Stimulated activated CD4-positive, alpha-beta T cell treated with anti-CD3 and anti-CD28 coated beads, Interleukin-4, amount 100 ng/mL, for 4 hours (primary cell): ENCODE results near the gene JAM2.
A peak's percentile ranks its signal among the peaks of the same experiment; 100 is the strongest.
"Not testable (repeated sequence)": the region's sequence is repeated elsewhere in the genome, so short reads cannot be mapped to it uniquely, and the experiment has no call there.

Experiments used
- DNase-seq, 2 experiments: peaks; one replicate each; pipeline ENCODE4 v3.0.0-alpha.2; 2020

Gene JAM2

GRCh38 chr21:25638660-25639550 is at the start of gene JAM2:
JAM2 (plus strand) TSS chr21:25639258; CDS start chr21:25639822, 564 bp downstream.
- DNase-seq = peak; percentile 39 to 42

- DNase-seq = no peak
Measured at GRCh38 chr21:25589887-25590286, 49.2 kb upstream of the JAM2 start.

- peak; percentile 82 to 83 for DNase-seq
Measured at GRCh38 chr21:25607151-25608043, 31.7 kb upstream of the JAM2 start, which contains the start of gene MRPL39. MRPL39 (minus strand) TSS chr21:25607481; CDS start chr21:25607475, 6 bp downstream.

DNA sequence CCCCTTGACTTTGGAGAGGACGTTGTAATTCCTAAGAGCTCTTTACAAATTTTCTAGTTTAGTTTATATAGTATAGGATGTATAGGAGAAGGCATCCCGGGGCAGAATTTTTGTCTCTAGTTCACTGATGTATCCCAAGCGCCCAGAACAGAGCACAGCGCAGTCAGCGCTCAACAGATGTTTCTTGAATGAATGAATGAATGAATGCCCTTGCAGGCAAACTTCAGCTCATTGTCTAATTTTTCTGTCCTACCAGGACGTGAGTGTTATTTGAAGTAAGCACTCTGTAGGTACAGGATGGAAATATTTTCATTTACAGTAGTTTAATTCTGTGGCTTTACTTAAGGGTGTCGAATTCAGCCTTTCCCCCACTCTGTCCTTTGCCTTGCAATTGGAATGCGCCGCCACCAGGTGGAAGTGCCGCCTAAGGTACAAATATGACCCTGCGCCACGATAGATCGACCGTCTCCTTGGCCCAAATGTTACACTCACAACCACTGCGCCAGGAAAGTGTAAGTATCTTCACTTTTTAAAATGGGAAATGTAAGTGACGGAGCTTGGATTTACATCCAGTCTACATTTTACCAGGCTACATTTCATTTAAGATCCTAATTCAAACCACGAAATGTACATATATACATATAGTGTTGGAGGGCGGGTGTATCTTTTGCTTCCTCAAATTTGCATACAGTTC is 30.9 kb upstream of the JAM2 start:
- DNase-seq = peak; percentile 69

- no peak for DNase-seq
Measured at GRCh38 chr21:25614441-25614840, 24.6 kb upstream of the JAM2 start.

- no peak for DNase-seq
Measured at GRCh38 chr21:25615880-25616279, 23.2 kb upstream of the JAM2 start.

DNA sequence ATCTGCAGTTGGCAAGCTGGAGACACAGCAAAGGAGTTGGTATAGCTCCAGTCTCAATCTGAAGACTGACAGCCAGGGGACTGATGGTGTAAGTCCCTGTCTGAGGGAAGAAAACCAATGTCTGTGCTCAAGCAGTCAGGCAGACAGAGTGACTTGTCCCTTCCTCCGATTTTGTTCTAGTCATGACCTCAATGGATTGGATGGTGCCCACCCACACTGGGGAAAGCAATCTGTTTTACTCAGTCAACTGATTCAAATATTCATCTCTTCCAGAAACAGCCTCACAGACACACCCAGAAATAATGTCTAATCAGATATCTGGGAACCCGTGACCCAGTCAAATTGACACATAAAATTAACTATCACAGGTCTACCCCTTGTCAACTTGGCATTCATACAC is 19.9 kb upstream of the JAM2 start:
- DNase-seq = no peak

DNA sequence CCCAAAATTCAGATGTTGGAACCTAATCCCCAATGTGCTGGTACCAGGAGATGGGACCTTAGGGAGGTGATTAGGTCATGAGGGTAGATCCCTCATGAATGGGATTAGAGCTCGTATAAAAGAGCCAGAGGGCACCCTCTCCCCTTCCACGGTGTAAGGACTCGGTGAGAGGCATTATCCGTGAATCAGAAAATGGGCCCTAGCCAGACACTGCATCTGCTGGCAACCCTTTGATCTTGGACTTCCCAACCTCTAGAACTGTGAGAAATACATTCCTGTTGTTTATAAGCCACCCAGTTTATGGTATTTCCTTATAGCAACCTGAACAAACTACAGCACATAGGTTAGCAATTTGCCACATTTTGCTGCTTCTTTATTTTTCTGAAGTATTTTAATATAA is 14.5 kb upstream of the JAM2 start:
- no peak for DNase-seq

- no peak for DNase-seq
Measured at GRCh38 chr21:25625036-25625435, 14.0 kb upstream of the JAM2 start.

DNA sequence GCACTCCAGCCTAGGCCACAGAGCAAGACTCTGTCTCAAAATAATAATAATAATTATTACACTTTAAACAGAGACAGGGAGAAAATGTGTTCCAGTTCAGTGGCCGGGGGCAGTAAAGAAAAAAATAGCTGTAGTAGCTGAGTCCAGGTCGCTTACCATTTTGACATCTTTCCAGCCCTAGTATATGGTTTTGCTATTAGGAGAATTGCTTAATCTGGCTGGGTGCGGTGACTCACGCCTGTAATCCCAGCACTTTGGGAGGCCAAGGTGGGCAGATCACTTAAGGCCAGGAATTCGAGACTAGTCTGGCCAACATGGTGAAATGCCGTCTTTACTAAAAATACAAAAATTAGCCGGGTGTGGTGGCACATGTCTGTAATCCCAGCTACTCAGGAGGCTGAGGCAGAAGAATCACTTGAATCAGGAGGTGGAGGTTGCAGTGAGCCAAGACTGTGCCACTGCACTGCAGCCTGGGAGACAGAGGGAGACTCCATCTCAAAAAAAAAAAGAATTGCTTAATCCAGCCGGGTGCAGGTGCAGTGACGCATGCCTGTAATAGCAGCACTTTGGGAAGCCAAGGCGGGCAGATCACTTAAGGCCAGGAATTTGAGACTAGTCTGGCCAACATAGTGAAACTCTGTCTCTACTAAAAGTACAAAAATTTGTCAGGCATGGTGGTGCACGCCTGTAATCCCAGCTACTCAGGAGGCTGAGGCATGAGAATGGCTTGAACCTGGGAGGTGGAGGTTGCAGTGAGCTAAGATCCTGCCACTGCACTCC is 13.1 kb upstream of the JAM2 start:
- DNase-seq = not testable (repeated sequence)

DNA sequence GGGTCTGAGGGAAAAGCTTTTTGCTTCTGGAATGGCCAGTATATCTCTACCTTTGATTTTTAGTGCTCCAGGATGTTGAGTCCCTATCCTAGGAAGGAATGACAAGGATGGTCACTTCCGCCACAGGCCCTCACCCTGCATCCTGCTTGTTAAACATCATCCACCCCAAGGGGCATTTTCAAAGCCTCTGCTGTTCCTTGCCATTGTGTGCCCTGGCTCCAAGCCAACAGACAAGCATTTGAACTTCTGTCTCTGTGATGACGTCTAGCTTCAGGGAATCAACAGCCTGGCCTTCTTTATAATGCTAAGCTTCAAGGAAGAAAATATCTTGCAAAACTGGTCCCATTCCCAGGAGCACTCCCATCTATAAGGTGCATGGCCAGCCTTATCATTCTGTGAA is 12.3 kb upstream of the JAM2 start:
- DNase-seq = no peak

GRCh38 chr21:25632296-25632695 is 6.8 kb upstream of the JAM2 start:
- DNase-seq = no peak

DNA sequence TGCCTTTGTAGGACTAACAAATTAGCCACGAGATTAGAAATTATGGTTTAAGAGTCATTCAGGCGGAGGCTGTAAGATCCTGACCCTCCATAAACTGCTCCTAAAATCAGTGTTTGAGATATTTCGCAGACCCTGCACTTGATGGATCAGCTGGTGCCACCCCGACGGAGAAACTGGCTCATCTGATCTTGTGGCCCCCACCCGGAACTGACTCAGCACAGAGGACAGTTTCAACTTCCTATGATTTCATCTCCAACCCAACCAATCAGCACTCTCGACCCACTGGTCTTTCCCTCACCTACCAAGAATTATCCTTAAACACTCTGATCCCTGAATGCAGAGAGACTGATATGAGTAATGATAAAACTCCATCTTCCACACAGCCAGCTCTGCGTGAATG is 3.7 kb upstream of the JAM2 start:
- DNase-seq = no peak

DNA sequence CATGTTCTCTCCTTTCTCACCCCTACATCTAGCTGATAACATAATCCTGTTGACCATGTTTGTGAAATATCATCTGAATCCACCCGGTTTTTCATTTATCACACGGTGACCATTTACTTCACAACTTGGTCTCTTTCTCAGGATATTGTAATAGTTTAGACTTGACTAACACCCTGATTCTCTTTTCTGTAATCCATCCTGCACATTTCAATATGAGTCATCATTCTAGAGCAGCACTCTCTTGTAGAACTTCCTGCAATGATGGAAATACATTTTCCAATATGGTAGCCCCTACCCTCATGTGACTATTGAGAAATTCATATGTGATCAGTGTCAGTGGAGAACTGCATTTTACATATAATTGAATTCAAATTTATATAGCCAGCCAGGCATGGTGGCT is 2.3 kb upstream of the JAM2 start:
- no peak for DNase-seq

- DNase-seq = no peak
Measured at GRCh38 chr21:25637851-25638659, 1.0 kb upstream of the JAM2 start.

GRCh38 chr21:25639551-25640201 is 618 bp downstream of the JAM2 start:
- DNase-seq = peak; percentile 30 to 39

DNA sequence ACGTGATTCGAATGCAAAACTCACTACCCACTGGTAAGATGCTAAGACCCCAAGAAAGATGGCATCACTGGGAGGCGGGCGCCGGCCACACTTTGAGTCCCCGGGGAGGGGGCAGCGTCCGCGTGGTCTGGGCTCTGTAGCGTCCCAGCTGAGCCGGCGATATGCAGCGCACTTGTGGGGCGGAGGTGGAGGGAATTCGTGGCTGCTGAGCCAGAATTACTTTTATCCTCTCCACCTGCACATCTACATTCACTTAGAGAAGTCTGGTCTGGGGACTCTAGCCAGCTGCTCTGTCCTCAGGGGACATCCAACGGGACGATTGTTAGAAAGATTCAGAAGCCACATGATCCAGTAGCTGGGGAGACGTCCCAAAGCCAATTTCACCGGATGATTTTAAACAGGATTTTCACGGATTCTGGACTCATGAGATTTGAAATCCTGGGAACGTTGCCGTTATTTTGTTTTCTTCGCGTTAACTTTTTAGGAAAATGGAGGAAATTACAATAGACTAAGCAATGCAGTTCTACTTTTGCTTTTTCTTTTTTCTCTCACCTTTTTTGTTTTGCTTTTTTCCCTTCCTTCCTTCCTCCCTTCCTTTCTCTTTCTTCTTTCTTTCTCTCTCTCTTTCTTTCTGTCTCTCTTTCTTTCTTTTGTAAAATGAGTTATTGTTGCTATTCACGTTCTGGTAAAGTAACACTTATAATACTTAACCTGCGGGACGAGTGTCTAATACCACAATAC is 1.3 kb downstream of the JAM2 start:
- peak in 1 of 2 experiments; percentile 0 for DNase-seq

DNA sequence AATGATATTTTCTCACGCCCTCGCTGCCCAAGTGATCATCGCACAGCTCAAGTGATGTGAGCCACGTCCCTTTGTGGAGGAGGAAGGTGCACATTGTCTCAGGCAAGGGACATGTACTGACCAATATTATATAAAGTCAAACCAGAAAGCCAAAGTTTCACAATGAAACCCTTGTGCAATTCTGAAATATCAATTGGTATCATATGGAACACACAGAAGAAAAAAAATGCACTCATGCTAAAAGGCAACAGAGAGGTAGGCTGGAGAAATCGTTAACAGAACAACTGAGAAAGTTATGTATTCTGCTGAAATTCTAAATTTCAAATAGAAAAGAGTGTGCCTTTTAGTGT is 1.9 kb downstream of the JAM2 start:
- DNase-seq = no peak

- DNase-seq = no peak
Measured at GRCh38 chr21:25643486-25643885, 4.4 kb downstream of the JAM2 start.

DNA sequence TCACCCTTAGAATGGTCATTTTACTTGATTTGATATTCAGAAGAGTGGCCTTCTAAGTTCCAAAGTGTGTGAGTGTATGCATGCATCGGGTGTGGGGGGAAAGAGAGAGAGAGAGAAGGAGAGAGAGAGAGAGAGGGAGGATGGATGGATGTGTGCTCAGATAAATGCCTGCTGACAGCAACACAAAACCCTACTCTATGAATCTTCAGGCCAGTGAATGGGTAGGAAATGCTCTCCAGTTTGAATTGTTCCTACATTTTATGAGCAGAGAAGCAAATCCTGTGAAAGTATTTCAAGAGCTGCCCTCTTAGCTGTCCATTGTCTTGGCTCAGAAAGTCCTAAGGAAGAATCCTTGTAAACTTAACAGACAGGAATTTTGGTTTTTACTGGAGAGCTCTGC is 7.4 kb downstream of the JAM2 start:
- DNase-seq = no peak
